B cell (primary cell): Measurements from ENCODE around the gene DIRAS1. TPM values are rescaled to one million over a fixed set of nuclear protein-coding genes. Genes with fewer than 3 reads are reported as not detected.

Experiments
- ATAC-seq: fragments of 200-7000 bp; cut with Tn5 transposase; one replicate; pipeline ENCODE4 v1.10.0; 2021; ENCODE audit warnings: low read depth, mild to moderate bottlenecking, moderate number of reproducible peaks, moderate library complexity
- CTCF ChIA-PET: fragments of 350-600 bp; sonication (Branson Sonifier 250); formaldehyde crosslinking; loops from one replicate; lab custom pipeline; 2021; ENCODE audit warnings: antibody characterized with exemption, inconsistent platforms; lab: Charles Lee
- POLR2A ChIA-PET: fragments of 350-600 bp; sonication (Branson Sonifier 250); formaldehyde crosslinking; loops from one replicate; lab custom pipeline; 2021; ENCODE audit warnings: antibody characterized with exemption; lab: Charles Lee
- DNase-seq: peaks from one replicate; pipeline ENCODE4 v3.0.0; 2013
- H2AFZ ChIP-seq: 2 replicates; pipeline ENCODE4 v1.6.1; 2012; ENCODE audit warnings: mild to moderate bottlenecking, low read depth, low read length; ENCODE audit not compliant: insufficient read depth, poor library complexity, severe bottlenecking
- H3K27ac ChIP-seq, 2 donors: 1 replicate in 1 of 2; 2 replicates in 1 of 2; pipeline ENCODE4 v1.5.1; 2012 to 2013; ENCODE audit warnings: low read length in 2 of 2, mild to moderate bottlenecking in 2 of 2, moderate library complexity in 1 of 2
- H3K27me3 ChIP-seq, 4 experiments: fragments of 200-600 bp in 1 of 4; sonication (generic) in 1 of 4; replicated peaks in 1 of 4; 1 replicate in 2 of 4; 2 replicates in 2 of 4; pipeline versions ENCODE4 v1.6.1 to v1.7.0; 2013 to 2016; ENCODE audit warnings: low read length in 3 of 4, mild to moderate bottlenecking in 2 of 4, mixed read lengths in 1 of 4, moderate library complexity in 1 of 4; ENCODE audit not compliant: insufficient read depth in 4 of 4, control insufficient read depth in 3 of 4; ENCODE audit errors: control extremely low read depth in 1 of 4
- H3K36me3 ChIP-seq, 2 experiments: replicated peaks in 1 of 2; 1 replicate in 1 of 2; 2 replicates in 1 of 2; pipeline versions ENCODE4 v1.6.1 to v1.7.1; 2013; ENCODE audit warnings: low read length in 1 of 2; ENCODE audit not compliant: insufficient read depth in 2 of 2, control insufficient read depth in 1 of 2; ENCODE audit errors: control extremely low read depth in 1 of 2, extremely low read depth in 1 of 2
- H3K4me1 ChIP-seq, 2 donors: fragments of 200-600 bp in 1 of 2; sonication (generic) in 1 of 2; 1 replicate in 1 of 2; 2 replicates in 1 of 2; pipeline versions ENCODE4 v1.5.1 to v1.6.1; 2013 to 2017; ENCODE audit warnings: low read length in 2 of 2; ENCODE audit not compliant: control insufficient read depth in 2 of 2, insufficient read depth in 2 of 2
- H3K4me2 ChIP-seq: replicated peaks from 2 replicates; pipeline ENCODE3; 2012; ENCODE audit warnings: mild to moderate bottlenecking, low read depth, low read length; ENCODE audit not compliant: poor library complexity, severe bottlenecking
- H3K4me3 ChIP-seq, 5 experiments: fragments of 200-600 bp in 1 of 5; sonication (generic) in 1 of 5; 1 replicate in 3 of 5; 2 replicates in 2 of 5; pipeline versions ENCODE4 v1.5.1 to v1.7.0; 2011 to 2016; ENCODE audit warnings: low read length in 4 of 5, mild to moderate bottlenecking in 4 of 5, low read depth in 2 of 5, control low read depth in 1 of 5, moderate library complexity in 1 of 5; ENCODE audit not compliant: insufficient read depth in 1 of 5; ENCODE audit errors: control extremely low read depth in 1 of 5, extremely low read depth in 1 of 5
- H3K79me2 ChIP-seq: fragments of 200-600 bp; sonication (generic); one replicate; pipeline ENCODE4 v1.6.0; 2016; ENCODE audit warnings: low read length; ENCODE audit not compliant: control insufficient read depth, insufficient read depth
- H3K9ac ChIP-seq: fragments of 200-600 bp; sonication (generic); 2 replicates; pipeline ENCODE4 v1.6.1; 2017; ENCODE audit warnings: mild to moderate bottlenecking, low read length, moderate library complexity
- H3K9me3 ChIP-seq, 3 donors: one replicate each; pipeline versions ENCODE4 v1.6.1 to v1.7.1; 2013; ENCODE audit warnings: low read length in 2 of 3; ENCODE audit not compliant: control insufficient read depth in 2 of 3, insufficient read depth in 1 of 3; ENCODE audit errors: control extremely low read depth in 1 of 3
- H4K20me1 ChIP-seq: 2 replicates; pipeline ENCODE4 v1.6.0; 2012; ENCODE audit warnings: mild to moderate bottlenecking, low read length; ENCODE audit not compliant: insufficient read depth, control insufficient read depth, poor library complexity, severe bottlenecking
- H3K27ac Mint-ChIP-seq: one replicate; pipeline ENCODE4 v1.8.0; 2021; ENCODE audit warnings: mixed read lengths
- H3K27me3 Mint-ChIP-seq: one replicate; pipeline ENCODE4 v1.8.0; 2021; ENCODE audit warnings: mixed read lengths
- H3K4me1 Mint-ChIP-seq: one replicate; pipeline ENCODE4 v1.8.0; 2021; ENCODE audit warnings: mixed read lengths
- H3K4me3 Mint-ChIP-seq: one replicate; pipeline ENCODE4 v1.8.0; 2021; ENCODE audit warnings: mixed read lengths
- H3K9me3 Mint-ChIP-seq: one replicate; pipeline ENCODE4 v1.8.0; 2022; ENCODE audit warnings: mixed read lengths; ENCODE audit not compliant: insufficient read depth
- EZH2 ChIP-seq: IDR thresholded peaks from 2 replicates; pipeline ENCODE4 v1.6.1; 2012; ENCODE audit warnings: borderline replicate concordance, low read depth, mild to moderate bottlenecking, moderate library complexity, low read length; ENCODE audit not compliant: insufficient read depth, poor library complexity, severe bottlenecking
- WGBS: methylation state at CpG from one replicate; pipeline ENCODE4 v1.1.5; 2013; ENCODE audit warnings: missing lambda C conversion rate; ENCODE audit not compliant: insufficient coverage; 5-methylcytosine and 5-hydroxymethylcytosine counted together
- intact Hi-C: fragments of 100-400 bp; cut with micrococcal nuclease; formaldehyde crosslinking; loops from one replicate; pipeline ENCODE4 v1.10.0; 2022
- polyA plus RNA-seq: library from polyadenylated mRNA; depleted of rRNA; stranded (reverse); fragments of >200 nt; gene quantifications from 2 replicates; pipeline ENCODE4 v1.2.3, GENCODE V29; 2012
- total RNA-seq, 2 donors: library from RNA; stranded (reverse); fragments of 120-200 nt in 1 of 2; gene quantifications; 1 replicate in 1 of 2; 2 replicates in 1 of 2; pipeline versions ENCODE4 v1.2.3 to v1.2.4, GENCODE V29; 2013 to 2022
- TF ChIP-seq, protein P1 (sequence below): fragments of 200-600 bp; IDR thresholded peaks from one replicate; pipeline ENCODE4 v1.8.0; 2022; ENCODE audit warnings: antibody characterized with exemption, mild to moderate bottlenecking

Gene DIRAS1
- total and polyA plus RNA-seq, 2 donors (not counting 1 experiment from before 2014, with no cell fraction given), result 5.2 to 23.7 TPM

GRCh38 chr19:2678044-2678671 is 43.0 kb downstream of the DIRAS1 start:
- DNase-seq (peak; percentile 91), ATAC-seq (peak; percentile 59)
- TF ChIP-seq EZH2, result no peak
- TF ChIP-seq, protein P1, sequence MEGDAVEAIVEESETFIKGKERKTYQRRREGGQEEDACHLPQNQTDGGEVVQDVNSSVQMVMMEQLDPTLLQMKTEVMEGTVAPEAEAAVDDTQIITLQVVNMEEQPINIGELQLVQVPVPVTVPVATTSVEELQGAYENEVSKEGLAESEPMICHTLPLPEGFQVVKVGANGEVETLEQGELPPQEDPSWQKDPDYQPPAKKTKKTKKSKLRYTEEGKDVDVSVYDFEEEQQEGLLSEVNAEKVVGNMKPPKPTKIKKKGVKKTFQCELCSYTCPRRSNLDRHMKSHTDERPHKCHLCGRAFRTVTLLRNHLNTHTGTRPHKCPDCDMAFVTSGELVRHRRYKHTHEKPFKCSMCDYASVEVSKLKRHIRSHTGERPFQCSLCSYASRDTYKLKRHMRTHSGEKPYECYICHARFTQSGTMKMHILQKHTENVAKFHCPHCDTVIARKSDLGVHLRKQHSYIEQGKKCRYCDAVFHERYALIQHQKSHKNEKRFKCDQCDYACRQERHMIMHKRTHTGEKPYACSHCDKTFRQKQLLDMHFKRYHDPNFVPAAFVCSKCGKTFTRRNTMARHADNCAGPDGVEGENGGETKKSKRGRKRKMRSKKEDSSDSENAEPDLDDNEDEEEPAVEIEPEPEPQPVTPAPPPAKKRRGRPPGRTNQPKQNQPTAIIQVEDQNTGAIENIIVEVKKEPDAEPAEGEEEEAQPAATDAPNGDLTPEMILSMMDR, result no peak
- Mint-ChIP-seq H3K4me1 (peaks cover 70% of the 10 kb centered on the region), H3K27ac (peak overlapping the region; percentile 88), H3K9me3 (peaks cover 6% of the 10 kb centered on the region), H3K4me3 (peak overlapping the region; percentile 49), H3K27me3 (no peaks in the 10 kb centered on the region)
- ChIA-PET POLR2A (interaction anchor here (0.5 to 6.6 kb wide), 3 partner anchors 9 to 32 kb away, joined by 3 to 86 read pairs (median 6); partner anchors contain the start of gene GNG7), CTCF (interaction anchor here (1.1 to 3.3 kb wide), 5 partner anchors 15 to 71 kb away, joined by 3 to 16 read pairs (median 3); no protein-coding TSS in a partner anchor)
- Histone ChIP-seq H3K27ac (peak overlapping the region; percentile 99 to 100), H3K36me3 (peaks cover 0 to 42% of the 10 kb centered on the region in 2 experiments), H3K79me2 (peaks cover 89% of the 10 kb centered on the region), H3K9ac (peak overlapping the region; percentile 25), H4K20me1 (no peaks in the 10 kb centered on the region), H3K27me3 (no peaks in the 10 kb centered on the region), H3K4me2 (peak overlapping the region; percentile 55), H2AFZ (no peak overlapping the region), H3K4me1 (peaks cover 56 to 66% of the 10 kb centered on the region in 2 donors), H3K4me3 (no peak overlapping the region), H3K9me3 (peaks cover 0 to 36% (median 16%) of the 10 kb centered on the region in 3 donors)
- intact Hi-C loops, result no loop called here
- 20% methylated on average over 5 of the region's 8 CpGs for WGBS

- no peak for TF ChIP-seq EZH2
- TF ChIP-seq, protein P1, result no peak
- no peaks in the 10 kb centered on the region for H3K27me3 ChIP-seq
- no peak for ATAC-seq
- no peak overlapping the region for H3K9ac ChIP-seq
- Mint-ChIP-seq H3K27me3 (no peaks in the 10 kb centered on the region), H3K4me1 (peaks cover 61% of the 10 kb centered on the region), H3K9me3 (peaks cover 6% of the 10 kb centered on the region), H3K4me3 (no peak overlapping the region), H3K27ac (peak overlapping the region; percentile 88)
- ChIA-PET CTCF (interaction anchor here (1.3 to 1.4 kb wide), 2 partner anchors 29 to 73 kb away, joined by 4 to 5 read pairs; no protein-coding TSS in a partner anchor), POLR2A (interaction anchor here (0.6 kb wide), 1 partner anchor 375 kb away, joined by 4 read pairs; no protein-coding TSS in a partner anchor)
- WGBS, result 95% methylated on average over 12 of the region's 12 CpGs
- no peak for DNase-seq
- no peaks in the 10 kb centered on the region for H4K20me1 ChIP-seq
- intact Hi-C loops, result no loop called here
- peaks cover 0 to 31% (median 13%) of the 10 kb centered on the region in 3 donors for H3K9me3 ChIP-seq
- H3K79me2 ChIP-seq, result peaks cover 91% of the 10 kb centered on the region
- no peak overlapping the region for H3K4me2 ChIP-seq
- H3K4me1 ChIP-seq, result peaks cover 47 to 54% of the 10 kb centered on the region in 2 donors
- no peak overlapping the region for H3K4me3 ChIP-seq
- peak overlapping the region; percentile 99 to 100 for H3K27ac ChIP-seq
- H2AFZ ChIP-seq, result no peak overlapping the region
- peaks cover 0 to 39% of the 10 kb centered on the region in 2 experiments for H3K36me3 ChIP-seq
Measured at GRCh38 chr19:2676823-2677222, 44.3 kb downstream of the DIRAS1 start.
